Glutamatergic neuron (in vitro differentiated cells): ENCODE measurements around the gene LAMA2. TPM values are rescaled to one million over a fixed set of nuclear protein-coding genes. Genes with fewer than 3 reads are reported as not detected.

ENCODE experiments used
- DNase-seq: peaks from one replicate; pipeline ENCODE4 v3.0.0; 2022
- H3K27ac Mint-ChIP-seq: one replicate; pipeline ENCODE4 v1.8.0; 2020; ENCODE audit warnings: mild to moderate bottlenecking, mixed read lengths, inconsistent platforms; ENCODE audit not compliant: unreplicated experiment
- H3K27me3 Mint-ChIP-seq: one replicate; pipeline ENCODE4 v1.8.0; 2020; ENCODE audit warnings: mild to moderate bottlenecking, moderate library complexity, mixed read lengths, inconsistent platforms; ENCODE audit not compliant: unreplicated experiment
- H3K36me3 Mint-ChIP-seq: one replicate; pipeline ENCODE4 v1.8.0; 2020; ENCODE audit warnings: mild to moderate bottlenecking, mixed read lengths, inconsistent platforms; ENCODE audit not compliant: unreplicated experiment
- H3K4me1 Mint-ChIP-seq: one replicate; pipeline ENCODE4 v1.8.0; 2020; ENCODE audit warnings: mild to moderate bottlenecking, low read depth, mixed read lengths, inconsistent platforms; ENCODE audit not compliant: unreplicated experiment
- H3K4me3 Mint-ChIP-seq: one replicate; pipeline ENCODE4 v1.8.0; 2020; ENCODE audit warnings: mild to moderate bottlenecking, mixed read lengths, inconsistent platforms; ENCODE audit not compliant: unreplicated experiment
- H3K9me3 Mint-ChIP-seq: one replicate; pipeline ENCODE4 v1.8.0; 2020; ENCODE audit warnings: mild to moderate bottlenecking, moderate library complexity, mixed read lengths, inconsistent platforms; ENCODE audit not compliant: unreplicated experiment
- CTCF ChIP-seq: fragments of 200-600 bp; sonication (generic); IDR thresholded peaks from one replicate; pipeline ENCODE4 v1.5.0; 2021; ENCODE audit not compliant: partially characterized antibody, unreplicated experiment
- total RNA-seq: library from RNA; stranded (reverse); fragmentation: NEBNext Ultra II Directional; extraction: Animal tissue kit (Norgen Biotek cat#: 25700); gene quantifications from one replicate; pipeline ENCODE4 v1.2.1, GENCODE V29; 2021; ENCODE audit not compliant: unreplicated experiment

LAMA2 gene
- total RNA-seq, 1 donor from 2014 or later, result 2.4 TPM

GRCh38 chr6:129446272-129447197, 563.6 kb downstream of the LAMA2 start:
- Mint-ChIP-seq H3K4me3 (no peak overlapping the region), H3K27me3 (no peaks in the 10 kb centered on the region), H3K36me3 (no peaks in the 10 kb centered on the region), H3K27ac (no peak overlapping the region), H3K4me1 (no peaks in the 10 kb centered on the region), H3K9me3 (no peaks in the 10 kb centered on the region)
- no peak for DNase-seq
- no peak for TF ChIP-seq CTCF

- Mint-ChIP-seq H3K4me3 (no peak overlapping the region), H3K4me1 (no peaks in the 10 kb centered on the region), H3K36me3 (no peaks in the 10 kb centered on the region), H3K27ac (no peak overlapping the region), H3K9me3 (no peaks in the 10 kb centered on the region), H3K27me3 (no peaks in the 10 kb centered on the region)
- DNase-seq, result no peak
- no peak for TF ChIP-seq CTCF
Measured at GRCh38 chr6:129447198-129447565, 564.2 kb downstream of the LAMA2 start.

GRCh38 chr6:129448965-129449364, 566.0 kb downstream of the LAMA2 start:
- H3K4me1 Mint-ChIP-seq, result no peaks in the 10 kb centered on the region
- no peak overlapping the region for H3K4me3 Mint-ChIP-seq
- DNase-seq, result no peak
- no peak for TF ChIP-seq CTCF
- H3K9me3 Mint-ChIP-seq, result no peaks in the 10 kb centered on the region
- H3K27me3 Mint-ChIP-seq, result no peaks in the 10 kb centered on the region
- H3K27ac Mint-ChIP-seq, result no peak overlapping the region
- H3K36me3 Mint-ChIP-seq, result no peaks in the 10 kb centered on the region

GRCh38 chr6:129451187-129451586, 568.2 kb downstream of the LAMA2 start:
- no peaks in the 10 kb centered on the region for H3K36me3 Mint-ChIP-seq
- DNase-seq, result no peak
- no peaks in the 10 kb centered on the region for H3K27me3 Mint-ChIP-seq
- H3K27ac Mint-ChIP-seq, result no peak overlapping the region
- H3K4me3 Mint-ChIP-seq, result no peak overlapping the region
- no peak for TF ChIP-seq CTCF
- H3K9me3 Mint-ChIP-seq, result no peaks in the 10 kb centered on the region
- H3K4me1 Mint-ChIP-seq, result no peaks in the 10 kb centered on the region

GRCh38 chr6:129453073-129453472, 570.1 kb downstream of the LAMA2 start:
- TF ChIP-seq CTCF, result no peak

More at GRCh38 chr6:129453073-129453472, 570.1 kb downstream of the LAMA2 start:
- no peaks in the 10 kb centered on the region for H3K27me3 Mint-ChIP-seq
- no peaks in the 10 kb centered on the region for H3K4me1 Mint-ChIP-seq
- no peak for DNase-seq
- H3K9me3 Mint-ChIP-seq, result no peaks in the 10 kb centered on the region
- no peak overlapping the region for H3K27ac Mint-ChIP-seq
- no peaks in the 10 kb centered on the region for H3K36me3 Mint-ChIP-seq
- no peak overlapping the region for H3K4me3 Mint-ChIP-seq
